Calu3 (cell line): Measurements from ENCODE around the gene DNAJB5. TPM values are rescaled to one million over a fixed set of nuclear protein-coding genes. Genes with fewer than 3 reads are reported as not detected.

Experiments used
- BruUV-seq: library from RNA; stranded (reverse); fragments of 400-500 nt; replicated peaks from 2 replicates; lab custom pipeline; 2021; lab: Mats Ljungman, UMichigan
- CTCF ChIA-PET: fragments of 300-600 bp; sonication (Branson Sonifier 250); formaldehyde crosslinking; loops from one replicate; lab custom pipeline; 2022; ENCODE audit warnings: antibody characterized with exemption; lab: Charles Lee
- DNase-seq: peaks from one replicate; pipeline ENCODE4 v3.0.0; 2022
- H3K27ac Mint-ChIP-seq: one replicate; pipeline ENCODE4 v1.8.0; 2022; ENCODE audit warnings: mixed read lengths; ENCODE audit not compliant: unreplicated experiment
- H3K27me3 Mint-ChIP-seq: one replicate; pipeline ENCODE4 v1.8.0; 2022; ENCODE audit warnings: mixed read lengths; ENCODE audit not compliant: unreplicated experiment
- H3K36me3 Mint-ChIP-seq: one replicate; pipeline ENCODE4 v1.8.0; 2022; ENCODE audit warnings: mild to moderate bottlenecking, moderate library complexity, mixed read lengths; ENCODE audit not compliant: insufficient read depth, unreplicated experiment
- H3K4me1 Mint-ChIP-seq: one replicate; pipeline ENCODE4 v1.8.0; 2022; ENCODE audit warnings: mild to moderate bottlenecking, low read depth, mixed read lengths; ENCODE audit not compliant: unreplicated experiment
- H3K4me3 Mint-ChIP-seq: one replicate; pipeline ENCODE4 v1.8.0; 2022; ENCODE audit warnings: mild to moderate bottlenecking, low read depth, moderate library complexity, mixed read lengths; ENCODE audit not compliant: unreplicated experiment
- H3K9me3 Mint-ChIP-seq: one replicate; pipeline ENCODE4 v1.8.0; 2022; ENCODE audit warnings: low read depth, mixed read lengths; ENCODE audit not compliant: unreplicated experiment
- intact Hi-C: fragments of 100-400 bp; cut with micrococcal nuclease; formaldehyde crosslinking; loops from one replicate; pipeline ENCODE4 v1.10.0; 2022; ENCODE audit not compliant: unreplicated experiment
- total RNA-seq: library from RNA; stranded (reverse); gene quantifications from 2 replicates; pipeline ENCODE4 v1.2.3, GENCODE V29; 2022
- TF ChIP-seq, protein P1 (sequence below): fragments of 200-600 bp; IDR thresholded peaks from one replicate; pipeline ENCODE4 v1.8.0; 2022; ENCODE audit warnings: antibody characterized with exemption; ENCODE audit not compliant: unreplicated experiment

Gene DNAJB5
- total RNA-seq, 1 experiment from 2014 or later: 3.1 TPM

DNA sequence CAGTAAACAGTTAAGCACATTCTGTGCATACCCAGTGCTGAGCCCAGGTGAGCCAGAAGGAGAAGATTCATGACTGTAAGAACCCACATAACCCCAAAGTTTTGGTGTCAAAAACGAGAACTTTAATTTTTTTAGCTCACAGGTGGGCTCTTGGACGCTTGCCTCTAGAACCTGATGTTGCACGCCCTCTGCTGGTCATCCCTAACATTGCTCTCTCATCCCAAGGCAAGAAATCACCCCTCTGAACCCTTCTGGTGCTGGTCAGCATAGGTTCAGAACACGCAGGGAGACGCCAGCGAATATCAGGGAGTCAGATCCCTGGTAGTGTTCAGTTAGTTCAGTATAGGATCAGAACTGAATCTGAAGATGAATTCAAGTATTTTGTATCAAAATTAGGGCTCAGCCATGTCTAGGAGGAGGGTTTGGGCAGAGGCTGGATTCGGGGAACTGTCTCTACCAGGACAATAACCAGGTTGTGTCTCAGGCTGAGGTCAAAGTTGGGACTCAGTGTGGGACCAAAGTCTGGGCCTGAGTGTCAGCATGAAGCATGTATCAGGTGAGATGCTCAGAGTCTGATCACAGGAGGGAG is 4.1 kb upstream of the DNAJB5 start:
- no peak overlapping the region for H3K4me3 Mint-ChIP-seq
- CTCF ChIA-PET: interaction anchor here (0.5 to 1.9 kb wide), 5 partner anchors 45 to 225 kb away, joined by 3 to 27 read pairs (median 4); no protein-coding TSS in a partner anchor
- DNase-seq: peak; percentile 68
- no peaks in the 10 kb centered on the region for H3K9me3 Mint-ChIP-seq
- peaks cover 80% of the 10 kb centered on the region for H3K27me3 Mint-ChIP-seq
- peaks cover 21% of the 10 kb centered on the region for H3K36me3 Mint-ChIP-seq
- TF ChIP-seq, protein P1, sequence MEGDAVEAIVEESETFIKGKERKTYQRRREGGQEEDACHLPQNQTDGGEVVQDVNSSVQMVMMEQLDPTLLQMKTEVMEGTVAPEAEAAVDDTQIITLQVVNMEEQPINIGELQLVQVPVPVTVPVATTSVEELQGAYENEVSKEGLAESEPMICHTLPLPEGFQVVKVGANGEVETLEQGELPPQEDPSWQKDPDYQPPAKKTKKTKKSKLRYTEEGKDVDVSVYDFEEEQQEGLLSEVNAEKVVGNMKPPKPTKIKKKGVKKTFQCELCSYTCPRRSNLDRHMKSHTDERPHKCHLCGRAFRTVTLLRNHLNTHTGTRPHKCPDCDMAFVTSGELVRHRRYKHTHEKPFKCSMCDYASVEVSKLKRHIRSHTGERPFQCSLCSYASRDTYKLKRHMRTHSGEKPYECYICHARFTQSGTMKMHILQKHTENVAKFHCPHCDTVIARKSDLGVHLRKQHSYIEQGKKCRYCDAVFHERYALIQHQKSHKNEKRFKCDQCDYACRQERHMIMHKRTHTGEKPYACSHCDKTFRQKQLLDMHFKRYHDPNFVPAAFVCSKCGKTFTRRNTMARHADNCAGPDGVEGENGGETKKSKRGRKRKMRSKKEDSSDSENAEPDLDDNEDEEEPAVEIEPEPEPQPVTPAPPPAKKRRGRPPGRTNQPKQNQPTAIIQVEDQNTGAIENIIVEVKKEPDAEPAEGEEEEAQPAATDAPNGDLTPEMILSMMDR: peak; percentile 60
- no peak overlapping the region for H3K27ac Mint-ChIP-seq
- H3K4me1 Mint-ChIP-seq: peaks cover 22% of the 10 kb centered on the region
- no TSS peak for BruUV-seq
- intact Hi-C loops: loop anchor here (1.0 to 5.0 kb wide), 2 partner anchors 86 to 223 kb away; no protein-coding TSS in a partner anchor

GRCh38 chr9:34986540-34987047 is 3.0 kb upstream of the DNAJB5 start:
- no TSS peak for BruUV-seq
- Mint-ChIP-seq H3K4me3 (no peak overlapping the region), H3K27me3 (peaks cover 73% of the 10 kb centered on the region), H3K27ac (no peak overlapping the region), H3K4me1 (peaks cover 22% of the 10 kb centered on the region), H3K36me3 (peaks cover 31% of the 10 kb centered on the region), H3K9me3 (no peaks in the 10 kb centered on the region)
- no peak for DNase-seq
- intact Hi-C loops: loop anchor here (5.0 kb wide), 1 partner anchor 224 kb away; no protein-coding TSS in a partner anchor
- CTCF ChIA-PET: interaction anchor here (0.5 kb wide), 1 partner anchor 110 kb away, joined by 3 read pairs; the partner anchor contains the start of gene PIGO
- TF ChIP-seq, protein P1: no peak

DNA sequence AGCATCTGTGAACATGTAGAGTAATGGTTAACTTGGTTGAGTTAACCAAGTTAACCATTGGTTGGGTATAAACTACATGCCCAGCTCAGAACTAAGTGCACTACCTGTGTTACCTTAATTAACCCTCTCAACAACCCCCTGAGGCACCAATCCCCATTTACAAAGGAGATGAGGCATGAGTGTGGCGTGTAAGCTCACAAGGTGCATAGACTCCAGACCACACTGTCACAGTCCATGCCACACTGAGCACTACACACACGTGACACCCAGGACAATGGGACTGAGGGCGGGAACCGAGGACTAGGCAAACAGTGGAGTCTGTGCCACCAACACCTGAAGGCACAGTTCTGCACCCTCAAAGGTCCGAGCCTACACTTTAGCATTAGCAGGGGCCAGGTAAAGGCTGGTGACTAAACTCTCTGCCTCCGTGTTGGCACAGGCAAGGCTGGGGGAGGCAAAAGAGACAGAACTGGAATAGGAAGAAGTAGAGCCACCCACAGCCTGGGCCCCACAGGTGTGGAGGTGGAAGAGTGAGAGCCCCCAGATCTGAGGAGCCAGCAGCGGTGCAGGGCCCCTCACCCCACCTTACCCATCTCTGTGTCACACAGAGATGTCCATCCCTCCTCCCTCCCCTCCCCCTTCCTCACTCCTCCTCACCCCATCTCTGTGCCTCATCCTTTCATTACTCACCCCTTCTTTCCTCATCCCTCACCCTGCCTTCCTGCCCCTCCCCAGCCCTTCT is 2.2 kb upstream of the DNAJB5 start:
- DNase-seq: no peak
- peaks cover 31% of the 10 kb centered on the region for H3K36me3 Mint-ChIP-seq
- intact Hi-C loops: loop anchor here (5.0 kb wide), 1 partner anchor 225 kb away; no protein-coding TSS in a partner anchor
- H3K4me3 Mint-ChIP-seq: no peak overlapping the region
- no peak overlapping the region for H3K27ac Mint-ChIP-seq
- TF ChIP-seq, protein P1: no peak
- CTCF ChIA-PET: interaction anchor here (0.5 kb wide), 1 partner anchor 109 kb away, joined by 3 read pairs; the partner anchor contains the start of gene PIGO
- H3K9me3 Mint-ChIP-seq: no peaks in the 10 kb centered on the region
- peaks cover 66% of the 10 kb centered on the region for H3K27me3 Mint-ChIP-seq
- peaks cover 22% of the 10 kb centered on the region for H3K4me1 Mint-ChIP-seq
- BruUV-seq: no TSS peak

GRCh38 chr9:34988218-34989002 is 1.1 kb upstream of the DNAJB5 start:
- H3K9me3 Mint-ChIP-seq: no peaks in the 10 kb centered on the region
- peaks cover 31% of the 10 kb centered on the region for H3K4me1 Mint-ChIP-seq
- intact Hi-C loops: loop anchor here (5.0 kb wide), 1 partner anchor 226 kb away; no protein-coding TSS in a partner anchor
- H3K4me3 Mint-ChIP-seq: peak overlapping the region; percentile 71
- H3K27me3 Mint-ChIP-seq: peaks cover 55% of the 10 kb centered on the region
- CTCF ChIA-PET: interaction anchor here (0.8 kb wide), 1 partner anchor 760 kb away, joined by 4 read pairs; no protein-coding TSS in a partner anchor
- BruUV-seq: no TSS peak
- peak overlapping the region; percentile 97 for H3K27ac Mint-ChIP-seq
- H3K36me3 Mint-ChIP-seq: peaks cover 37% of the 10 kb centered on the region
- TF ChIP-seq, protein P1: no peak
- DNase-seq: no peak
